Esophagus squamous epithelium (tissue), 4 donors: ENCODE measurements around the gene KLLN.

ENCODE experiments used
- CTCF ChIP-seq, 6 experiments: fragments of 450-650 bp in 4 of 6; fragments of 200-600 bp in 2 of 6; sonication (generic) in 2 of 6; IDR thresholded peaks; one replicate each; pipeline ENCODE4 v1.5.1; 2016 to 2019; ENCODE audit warnings: antibody characterized with exemption in 6 of 6, mild to moderate bottlenecking in 4 of 6, moderate library complexity in 4 of 6
- POLR2A ChIP-seq, 4 donors: fragments of 450-650 bp; IDR thresholded peaks; one replicate each; pipeline ENCODE4 v1.6.1; 2017; ENCODE audit warnings: antibody characterized with exemption in 4 of 4, mild to moderate bottlenecking in 4 of 4, moderate library complexity in 3 of 4

GRCh38 chr10:87865241-87865881 is 2.0 kb upstream of the KLLN start:
- TF ChIP-seq CTCF (IDR thresholded peaks at IDR 0.05) (no peak), POLR2A (IDR thresholded peaks at IDR 0.05) (no peak)
